Suprapubic skin (tissue), 3 donors: Measurements from ENCODE around the gene NOS1AP.

ENCODE experiments used
- CTCF ChIP-seq, 2 donors: fragments of 200-600 bp in 1 of 2; fragments of 450-650 bp in 1 of 2; sonication (generic) in 1 of 2; IDR thresholded peaks; one replicate each; pipeline ENCODE4 v1.5.1; 2016 to 2019; ENCODE audit warnings: antibody characterized with exemption in 2 of 2, mild to moderate bottlenecking in 1 of 2, moderate library complexity in 1 of 2
- POLR2A ChIP-seq, 2 donors: fragments of 450-650 bp; IDR thresholded peaks; one replicate each; pipeline ENCODE4 v1.6.1; 2017; ENCODE audit warnings: antibody characterized with exemption in 2 of 2, mild to moderate bottlenecking in 2 of 2, moderate library complexity in 2 of 2

- TF ChIP-seq CTCF (IDR thresholded peaks at IDR 0.05) (no peak), POLR2A (IDR thresholded peaks at IDR 0.05) (no peak)
Observed at GRCh38 chr1:162192306-162192678, 122.8 kb downstream of the NOS1AP start.
